CD14-positive monocyte (primary cell): ENCODE results near the gene C9orf50. TPM values are rescaled to one million over a fixed set of nuclear protein-coding genes. Genes with fewer than 3 reads are reported as not detected.

Experiments used
- DNase-seq, 3 donors: peaks; one replicate each; pipeline ENCODE4 v3.0.0-alpha.2; 2011 to 2022
- H2AFZ ChIP-seq: 2 replicates; pipeline ENCODE4 v1.6.0; 2012; ENCODE audit warnings: mild to moderate bottlenecking, low read depth, low read length, inconsistent platforms; ENCODE audit not compliant: insufficient read depth, poor library complexity, severe bottlenecking
- H3K27ac ChIP-seq, 2 donors: 1 replicate in 1 of 2; 2 replicates in 1 of 2; pipeline ENCODE4 v1.5.1; 2012 to 2013; ENCODE audit warnings: low read length in 2 of 2, control low read depth in 1 of 2, inconsistent platforms in 1 of 2, low read depth in 1 of 2, mild to moderate bottlenecking in 1 of 2
- H3K27me3 ChIP-seq, 2 donors: one replicate each; pipeline versions ENCODE4 v1.6.0 to v1.6.1; 2011 to 2013; ENCODE audit warnings: low read length in 2 of 2; ENCODE audit not compliant: control insufficient read depth in 2 of 2, insufficient read depth in 2 of 2
- H3K36me3 ChIP-seq, 2 donors: replicated peaks in 1 of 2; 1 replicate in 1 of 2; 2 replicates in 1 of 2; pipeline versions ENCODE4 v1.5.1 to v1.6.1; 2012 to 2013; ENCODE audit warnings: low read length in 2 of 2, control low read depth in 1 of 2, inconsistent platforms in 1 of 2, mild to moderate bottlenecking in 1 of 2; ENCODE audit not compliant: insufficient read depth in 2 of 2, control insufficient read depth in 1 of 2
- H3K4me1 ChIP-seq, 2 donors: 1 replicate in 1 of 2; 2 replicates in 1 of 2; pipeline versions ENCODE4 v1.5.1 to v1.6.1; 2012 to 2013; ENCODE audit warnings: low read length in 2 of 2, control low read depth in 1 of 2, inconsistent platforms in 1 of 2, mild to moderate bottlenecking in 1 of 2, moderate library complexity in 1 of 2; ENCODE audit not compliant: insufficient read depth in 2 of 2, control insufficient read depth in 1 of 2
- H3K4me2 ChIP-seq: replicated peaks from 2 replicates; pipeline ENCODE3; 2012; ENCODE audit warnings: low read length, moderate library complexity, mild to moderate bottlenecking; ENCODE audit not compliant: poor library complexity, severe bottlenecking; ENCODE audit errors: extremely low read depth
- H3K4me3 ChIP-seq, 3 experiments: fragments of 200-600 bp in 1 of 3; sonication (generic) in 1 of 3; replicated peaks in 1 of 3; 1 replicate in 2 of 3; 2 replicates in 1 of 3; pipeline ENCODE4 v1.5.1; 2011 to 2013; ENCODE audit warnings: low read length in 3 of 3, mild to moderate bottlenecking in 3 of 3, control low read depth in 2 of 3, low read depth in 2 of 3, inconsistent platforms in 1 of 3, moderate library complexity in 1 of 3
- H3K79me2 ChIP-seq: 2 replicates; pipeline ENCODE4 v1.6.0; 2012; ENCODE audit warnings: mild to moderate bottlenecking, control low read depth, inconsistent platforms, low read length, moderate library complexity; ENCODE audit not compliant: insufficient read depth
- H3K9ac ChIP-seq: 2 replicates; pipeline ENCODE4 v1.6.0; 2017; ENCODE audit warnings: low read length, mild to moderate bottlenecking; ENCODE audit not compliant: insufficient read depth, poor library complexity, severe bottlenecking
- H3K9me3 ChIP-seq, 2 donors: replicated peaks in 1 of 2; 1 replicate in 1 of 2; 2 replicates in 1 of 2; pipeline versions ENCODE4 v1.5.1 to v1.6.1; 2012 to 2013; ENCODE audit warnings: low read length in 2 of 2, control low read depth in 1 of 2; ENCODE audit not compliant: control insufficient read depth in 1 of 2, insufficient read depth in 1 of 2
- H4K20me1 ChIP-seq: 2 replicates; pipeline ENCODE4 v1.6.0; 2012; ENCODE audit warnings: mild to moderate bottlenecking, low read length, control low read depth, moderate library complexity; ENCODE audit not compliant: insufficient read depth
- H3K27ac Mint-ChIP-seq, 7 donors: one replicate each; pipeline ENCODE4 v1.8.0; 2020; ENCODE audit warnings: mild to moderate bottlenecking in 7 of 7, mixed read lengths in 7 of 7, moderate library complexity in 6 of 7, inconsistent platforms in 2 of 7
- H3K27me3 Mint-ChIP-seq, 3 donors: one replicate each; pipeline ENCODE4 v1.8.0; 2021 to 2022; ENCODE audit warnings: low read depth in 3 of 3, mild to moderate bottlenecking in 3 of 3, mixed read lengths in 3 of 3, moderate library complexity in 3 of 3, inconsistent platforms in 1 of 3
- H3K36me3 Mint-ChIP-seq, 2 donors: one replicate each; pipeline ENCODE4 v1.8.0; 2020; ENCODE audit warnings: mixed read lengths in 2 of 2, inconsistent platforms in 1 of 2, mild to moderate bottlenecking in 1 of 2
- H3K4me1 Mint-ChIP-seq: one replicate; pipeline ENCODE4 v1.8.0; 2020; ENCODE audit warnings: mild to moderate bottlenecking, mixed read lengths
- H3K4me3 Mint-ChIP-seq, 2 donors: one replicate each; pipeline ENCODE4 v1.8.0; 2020; ENCODE audit warnings: mild to moderate bottlenecking in 2 of 2, mixed read lengths in 2 of 2, moderate library complexity in 1 of 2
- H3K9me3 Mint-ChIP-seq, 7 donors: one replicate each; pipeline ENCODE4 v1.8.0; 2020 to 2022; ENCODE audit warnings: mixed read lengths in 7 of 7, mild to moderate bottlenecking in 6 of 7, moderate library complexity in 6 of 7, inconsistent platforms in 2 of 7
- WGBS: methylation state at CpG from one replicate; pipeline ENCODE4 v1.1.5; 2013; ENCODE audit warnings: missing lambda C conversion rate; ENCODE audit not compliant: insufficient coverage; 5-methylcytosine and 5-hydroxymethylcytosine counted together
- intact Hi-C, 2 donors: fragments of 100-400 bp; cut with micrococcal nuclease; formaldehyde crosslinking; loops; one replicate each; pipeline versions ENCODE4 v1.15.0 to v1.15.1; 2023
- polyA plus RNA-seq, 3 donors: library from polyadenylated mRNA; depleted of rRNA in 1 of 3; unstranded in 2 of 3; stranded (reverse) in 1 of 3; fragments of 300-500 nt in 2 of 3; fragments of >200 nt in 1 of 3; fragmentation: Illumina TruSeq in 2 of 3; gene quantifications; 1 replicate in 2 of 3; 2 replicates in 1 of 3; pipeline ENCODE4 v1.2.3, GENCODE V29; 2012 to 2021
- TF ChIP-seq, protein P1 (sequence below): fragments of 200-600 bp; IDR thresholded peaks from one replicate; pipeline ENCODE4 v1.8.0; 2022; ENCODE audit warnings: antibody characterized with exemption, mild to moderate bottlenecking

Gene C9orf50
- polyA plus RNA-seq, 3 donors, result not detected

- Histone ChIP-seq H3K4me2 (no peak overlapping the region), H3K9ac (no peak overlapping the region), H3K4me3 (no peak overlapping the region), H4K20me1 (no peaks in the 10 kb centered on the region), H3K79me2 (no peaks in the 10 kb centered on the region), H3K9me3 (no peaks in the 10 kb centered on the region), H2AFZ (no peak overlapping the region), H3K36me3 (no peaks in the 10 kb centered on the region), H3K27me3 (peaks cover 7 to 31% of the 10 kb centered on the region in 2 donors), H3K27ac (no peak overlapping the region), H3K4me1 (peaks cover 0 to 5% of the 10 kb centered on the region in 2 donors)
- Mint-ChIP-seq H3K4me3 (no peak overlapping the region), H3K36me3 (no peaks in the 10 kb centered on the region), H3K9me3 (peaks cover 0 to 9% (median 0%) of the 10 kb centered on the region in 7 donors), H3K4me1 (peaks cover 6% of the 10 kb centered on the region), H3K27me3 (peaks cover 39 to 56% (median 41%) of the 10 kb centered on the region in 3 donors), H3K27ac (no peak overlapping the region)
- TF ChIP-seq, protein P1, sequence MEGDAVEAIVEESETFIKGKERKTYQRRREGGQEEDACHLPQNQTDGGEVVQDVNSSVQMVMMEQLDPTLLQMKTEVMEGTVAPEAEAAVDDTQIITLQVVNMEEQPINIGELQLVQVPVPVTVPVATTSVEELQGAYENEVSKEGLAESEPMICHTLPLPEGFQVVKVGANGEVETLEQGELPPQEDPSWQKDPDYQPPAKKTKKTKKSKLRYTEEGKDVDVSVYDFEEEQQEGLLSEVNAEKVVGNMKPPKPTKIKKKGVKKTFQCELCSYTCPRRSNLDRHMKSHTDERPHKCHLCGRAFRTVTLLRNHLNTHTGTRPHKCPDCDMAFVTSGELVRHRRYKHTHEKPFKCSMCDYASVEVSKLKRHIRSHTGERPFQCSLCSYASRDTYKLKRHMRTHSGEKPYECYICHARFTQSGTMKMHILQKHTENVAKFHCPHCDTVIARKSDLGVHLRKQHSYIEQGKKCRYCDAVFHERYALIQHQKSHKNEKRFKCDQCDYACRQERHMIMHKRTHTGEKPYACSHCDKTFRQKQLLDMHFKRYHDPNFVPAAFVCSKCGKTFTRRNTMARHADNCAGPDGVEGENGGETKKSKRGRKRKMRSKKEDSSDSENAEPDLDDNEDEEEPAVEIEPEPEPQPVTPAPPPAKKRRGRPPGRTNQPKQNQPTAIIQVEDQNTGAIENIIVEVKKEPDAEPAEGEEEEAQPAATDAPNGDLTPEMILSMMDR, result no peak
- intact Hi-C loops, result no loop called here
- WGBS, result no CpG with 5 or more reads among the region's 2 CpGs
- DNase-seq, result no peak
Measured at GRCh38 chr9:129661029-129661428, 40.1 kb upstream of the C9orf50 start.

DNA sequence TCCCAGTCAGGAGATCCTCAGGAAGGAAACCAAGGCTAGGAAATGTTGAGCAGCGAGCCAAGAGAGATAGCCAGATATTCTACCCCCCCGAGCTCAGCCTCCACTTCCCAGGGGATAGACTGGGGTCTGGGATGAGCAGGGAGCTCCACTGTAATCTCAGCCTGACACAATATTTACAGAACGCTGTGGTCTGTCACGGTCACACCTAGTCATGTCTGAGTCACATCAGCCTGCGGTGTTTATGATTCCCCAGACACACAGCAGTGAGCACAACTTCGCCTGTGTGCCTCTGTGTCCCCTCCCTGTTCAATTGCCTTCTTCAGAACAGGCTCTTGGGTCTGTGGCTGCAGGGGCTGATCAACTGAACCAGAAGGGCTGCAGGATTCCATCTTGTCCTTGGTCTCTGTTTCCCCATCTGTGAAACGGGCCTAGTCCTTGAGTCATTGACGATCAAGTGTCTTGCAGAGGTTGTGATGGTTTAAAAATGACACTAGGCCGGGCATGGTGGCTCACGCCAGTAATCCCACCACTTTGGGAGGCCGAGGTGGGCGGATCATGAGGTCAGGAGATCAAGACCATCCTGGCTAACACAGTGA lies 36.0 kb upstream of the C9orf50 start:
- TF ChIP-seq, protein P1, result no peak
- intact Hi-C loops, result no loop called here
- no peaks in the 10 kb centered on the region for H3K36me3 Mint-ChIP-seq
- no peak overlapping the region for H3K4me3 Mint-ChIP-seq
- Histone ChIP-seq H3K79me2 (no peaks in the 10 kb centered on the region), H3K9me3 (no peaks in the 10 kb centered on the region), H3K4me1 (no peaks in the 10 kb centered on the region), H2AFZ (no peak overlapping the region), H3K4me3 (no peak overlapping the region), H3K27me3 (peaks cover 0 to 10% of the 10 kb centered on the region in 2 donors), H3K4me2 (no peak overlapping the region), H3K9ac (no peak overlapping the region), H4K20me1 (no peaks in the 10 kb centered on the region), H3K27ac (no peak overlapping the region), H3K36me3 (no peaks in the 10 kb centered on the region)
- H3K9me3 Mint-ChIP-seq, result peaks cover 0 to 2% (median 0%) of the 10 kb centered on the region in 7 donors
- WGBS, result 92% methylated on average over 8 of the region's 12 CpGs
- H3K27me3 Mint-ChIP-seq, result peaks cover 16 to 42% (median 30%) of the 10 kb centered on the region in 3 donors
- no peak overlapping the region for H3K27ac Mint-ChIP-seq
- DNase-seq, result no peak
- H3K4me1 Mint-ChIP-seq, result no peaks in the 10 kb centered on the region
